Esophagus muscularis mucosa (tissue), 3 donors: ENCODE data around the gene SLX4.

ENCODE experiments used
- POLR2A ChIP-seq: fragments of 450-650 bp; IDR thresholded peaks from one replicate; pipeline ENCODE4 v1.6.1; 2017; ENCODE audit warnings: antibody characterized with exemption, moderate library complexity, mild to moderate bottlenecking, low read depth
- POLR2AphosphoS5 ChIP-seq, 2 donors: sonication (generic); formaldehyde crosslinking; IDR thresholded peaks; one replicate each; pipeline ENCODE4 v1.6.1; 2017; ENCODE audit warnings: antibody characterized with exemption in 2 of 2
- TF ChIP-seq, protein P1 (sequence below), 3 experiments: fragments of 200-600 bp in 2 of 3; fragments of 450-650 bp in 1 of 3; sonication (generic) in 2 of 3; IDR thresholded peaks; one replicate each; pipeline ENCODE4 v1.5.1; 2017 to 2019; ENCODE audit warnings: antibody characterized with exemption in 3 of 3, mild to moderate bottlenecking in 2 of 3, moderate library complexity in 1 of 3

GRCh38 chr16:3645108-3645503, 33.7 kb upstream of the SLX4 start:
- TF ChIP-seq, protein P1, sequence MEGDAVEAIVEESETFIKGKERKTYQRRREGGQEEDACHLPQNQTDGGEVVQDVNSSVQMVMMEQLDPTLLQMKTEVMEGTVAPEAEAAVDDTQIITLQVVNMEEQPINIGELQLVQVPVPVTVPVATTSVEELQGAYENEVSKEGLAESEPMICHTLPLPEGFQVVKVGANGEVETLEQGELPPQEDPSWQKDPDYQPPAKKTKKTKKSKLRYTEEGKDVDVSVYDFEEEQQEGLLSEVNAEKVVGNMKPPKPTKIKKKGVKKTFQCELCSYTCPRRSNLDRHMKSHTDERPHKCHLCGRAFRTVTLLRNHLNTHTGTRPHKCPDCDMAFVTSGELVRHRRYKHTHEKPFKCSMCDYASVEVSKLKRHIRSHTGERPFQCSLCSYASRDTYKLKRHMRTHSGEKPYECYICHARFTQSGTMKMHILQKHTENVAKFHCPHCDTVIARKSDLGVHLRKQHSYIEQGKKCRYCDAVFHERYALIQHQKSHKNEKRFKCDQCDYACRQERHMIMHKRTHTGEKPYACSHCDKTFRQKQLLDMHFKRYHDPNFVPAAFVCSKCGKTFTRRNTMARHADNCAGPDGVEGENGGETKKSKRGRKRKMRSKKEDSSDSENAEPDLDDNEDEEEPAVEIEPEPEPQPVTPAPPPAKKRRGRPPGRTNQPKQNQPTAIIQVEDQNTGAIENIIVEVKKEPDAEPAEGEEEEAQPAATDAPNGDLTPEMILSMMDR (IDR thresholded peaks at IDR 0.05): no peak
- no peak for TF ChIP-seq POLR2AphosphoS5 (IDR thresholded peaks at IDR 0.05)
- TF ChIP-seq POLR2A: no peak
